Measurements from ENCODE around the gene TOP2A. TPM values are rescaled to one million over a fixed set of nuclear protein-coding genes. Genes with fewer than 3 reads are reported as not detected.

The TOP2A gene, protein sequence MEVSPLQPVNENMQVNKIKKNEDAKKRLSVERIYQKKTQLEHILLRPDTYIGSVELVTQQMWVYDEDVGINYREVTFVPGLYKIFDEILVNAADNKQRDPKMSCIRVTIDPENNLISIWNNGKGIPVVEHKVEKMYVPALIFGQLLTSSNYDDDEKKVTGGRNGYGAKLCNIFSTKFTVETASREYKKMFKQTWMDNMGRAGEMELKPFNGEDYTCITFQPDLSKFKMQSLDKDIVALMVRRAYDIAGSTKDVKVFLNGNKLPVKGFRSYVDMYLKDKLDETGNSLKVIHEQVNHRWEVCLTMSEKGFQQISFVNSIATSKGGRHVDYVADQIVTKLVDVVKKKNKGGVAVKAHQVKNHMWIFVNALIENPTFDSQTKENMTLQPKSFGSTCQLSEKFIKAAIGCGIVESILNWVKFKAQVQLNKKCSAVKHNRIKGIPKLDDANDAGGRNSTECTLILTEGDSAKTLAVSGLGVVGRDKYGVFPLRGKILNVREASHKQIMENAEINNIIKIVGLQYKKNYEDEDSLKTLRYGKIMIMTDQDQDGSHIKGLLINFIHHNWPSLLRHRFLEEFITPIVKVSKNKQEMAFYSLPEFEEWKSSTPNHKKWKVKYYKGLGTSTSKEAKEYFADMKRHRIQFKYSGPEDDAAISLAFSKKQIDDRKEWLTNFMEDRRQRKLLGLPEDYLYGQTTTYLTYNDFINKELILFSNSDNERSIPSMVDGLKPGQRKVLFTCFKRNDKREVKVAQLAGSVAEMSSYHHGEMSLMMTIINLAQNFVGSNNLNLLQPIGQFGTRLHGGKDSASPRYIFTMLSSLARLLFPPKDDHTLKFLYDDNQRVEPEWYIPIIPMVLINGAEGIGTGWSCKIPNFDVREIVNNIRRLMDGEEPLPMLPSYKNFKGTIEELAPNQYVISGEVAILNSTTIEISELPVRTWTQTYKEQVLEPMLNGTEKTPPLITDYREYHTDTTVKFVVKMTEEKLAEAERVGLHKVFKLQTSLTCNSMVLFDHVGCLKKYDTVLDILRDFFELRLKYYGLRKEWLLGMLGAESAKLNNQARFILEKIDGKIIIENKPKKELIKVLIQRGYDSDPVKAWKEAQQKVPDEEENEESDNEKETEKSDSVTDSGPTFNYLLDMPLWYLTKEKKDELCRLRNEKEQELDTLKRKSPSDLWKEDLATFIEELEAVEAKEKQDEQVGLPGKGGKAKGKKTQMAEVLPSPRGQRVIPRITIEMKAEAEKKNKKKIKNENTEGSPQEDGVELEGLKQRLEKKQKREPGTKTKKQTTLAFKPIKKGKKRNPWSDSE (N-terminal part only)
- 100 to 1,000 TPM; 163 to 174 (median 168) TPM for polyA plus RNA-seq (ENCODE audit: insufficient read length in 3 of 3)

DNA sequence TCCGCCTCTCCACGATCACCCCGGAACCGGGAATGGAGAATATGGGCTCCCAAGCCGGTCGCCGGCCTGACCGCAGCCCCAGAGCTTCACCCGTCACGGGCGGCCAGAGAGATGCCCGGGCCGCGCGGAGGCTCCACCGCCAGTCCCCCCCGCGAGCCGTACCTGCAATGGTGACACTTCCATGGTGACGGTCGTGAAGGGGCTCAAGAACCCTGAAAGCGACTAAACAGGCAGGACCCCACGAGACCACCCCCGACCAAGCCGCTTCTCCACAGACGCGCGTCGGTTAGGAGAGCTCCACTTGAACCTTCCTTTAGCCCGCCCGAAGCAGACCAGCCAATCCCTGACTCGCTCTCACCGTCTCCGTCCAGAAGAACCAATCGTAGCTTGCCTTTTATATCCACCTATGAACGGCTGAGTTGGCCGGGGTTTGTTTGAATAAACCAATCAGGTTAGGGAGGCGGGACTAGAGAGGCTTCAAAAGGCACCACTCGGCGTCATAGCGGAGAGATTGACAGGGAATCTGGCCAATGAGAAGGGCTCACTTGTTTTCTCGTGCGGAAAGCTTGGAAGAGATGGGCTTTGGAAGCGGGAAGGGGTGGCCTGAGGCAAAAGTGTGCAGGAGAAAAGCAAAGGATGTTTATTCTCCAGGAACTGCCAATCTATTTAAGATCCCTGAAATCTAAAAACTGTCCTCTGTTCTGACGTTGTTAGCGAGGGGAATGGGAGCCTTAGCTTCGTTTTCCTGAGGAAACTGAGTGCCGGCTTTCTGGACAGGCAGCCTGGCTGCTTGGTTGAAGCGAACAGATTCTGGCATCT is at the start of gene TOP2A:
TSS of gene TOP2A (minus strand) at position 288 of the 819 bp plus-strand sequence. CDS start at position 183, 105 bp downstream.
- DNase-seq (ENCODE audit: low read depth in 3 of 3, low spot score in 2 of 3) = peak; percentile 100

DNA sequence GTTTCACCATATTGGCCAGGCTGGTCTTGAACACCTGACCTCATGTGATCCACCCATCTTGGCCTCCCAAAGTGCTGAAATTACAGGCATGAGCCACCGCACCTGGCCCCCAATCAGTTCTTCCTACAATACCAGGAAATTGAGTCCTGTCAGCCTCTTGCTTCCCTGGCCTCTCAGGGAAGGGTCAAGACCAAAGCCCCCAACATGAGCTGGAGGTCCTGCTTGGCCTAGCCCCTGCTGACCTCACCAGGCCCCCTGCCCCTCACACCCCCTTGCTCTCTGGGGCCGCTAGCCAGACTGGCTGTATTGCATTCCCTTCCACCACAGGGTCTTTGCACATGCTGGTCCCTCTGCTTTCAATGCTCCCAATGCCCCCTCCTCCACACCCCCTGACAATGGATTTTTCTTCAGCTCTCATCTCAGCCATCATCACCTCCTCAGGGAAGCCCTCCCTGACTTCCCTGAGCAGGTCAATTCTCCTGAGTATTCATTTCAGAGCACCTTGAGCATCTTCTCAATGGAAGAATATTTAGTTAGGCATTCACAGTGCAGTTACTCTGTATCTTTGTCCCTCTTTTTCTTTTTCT is 49.7 kb upstream of the TOP2A start:
- DNase-seq (ENCODE audit: low read depth in 3 of 3, low spot score in 2 of 3) = no peak

DNA sequence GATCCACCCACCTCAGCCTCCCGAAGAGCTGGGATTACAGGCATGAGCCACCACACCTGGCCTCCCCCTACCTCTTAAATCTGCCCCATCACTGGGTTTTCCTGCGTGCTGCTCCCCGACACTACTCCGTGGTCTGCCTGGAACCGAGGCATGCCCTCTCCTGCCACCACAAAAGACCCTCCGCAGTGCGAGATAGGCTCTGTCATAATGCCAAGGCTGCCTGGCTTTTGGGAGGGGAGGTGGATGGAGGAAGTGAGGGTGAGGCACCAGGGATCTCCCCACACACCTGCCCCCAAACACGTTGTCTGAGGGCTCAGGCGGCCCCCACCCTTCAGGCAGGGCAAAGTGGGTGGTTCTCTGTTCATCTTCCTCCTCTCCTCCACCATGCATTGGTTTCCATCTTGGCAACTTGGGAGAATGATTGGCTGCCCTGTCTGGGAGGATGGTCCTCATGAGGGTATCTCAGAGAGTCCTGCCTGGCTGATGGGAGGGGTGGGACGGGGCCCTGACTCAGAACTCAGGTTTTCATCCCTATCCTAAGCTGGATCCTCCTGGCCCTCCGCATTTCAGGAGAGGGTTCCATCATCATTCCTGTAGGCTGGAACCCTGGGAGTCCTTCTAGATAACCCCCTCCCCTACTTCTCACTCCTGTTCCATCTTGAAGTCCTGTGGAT is 48.7 kb upstream of the TOP2A start:
- no peak for DNase-seq (ENCODE audit: low read depth in 3 of 3, low spot score in 2 of 3)

DNA sequence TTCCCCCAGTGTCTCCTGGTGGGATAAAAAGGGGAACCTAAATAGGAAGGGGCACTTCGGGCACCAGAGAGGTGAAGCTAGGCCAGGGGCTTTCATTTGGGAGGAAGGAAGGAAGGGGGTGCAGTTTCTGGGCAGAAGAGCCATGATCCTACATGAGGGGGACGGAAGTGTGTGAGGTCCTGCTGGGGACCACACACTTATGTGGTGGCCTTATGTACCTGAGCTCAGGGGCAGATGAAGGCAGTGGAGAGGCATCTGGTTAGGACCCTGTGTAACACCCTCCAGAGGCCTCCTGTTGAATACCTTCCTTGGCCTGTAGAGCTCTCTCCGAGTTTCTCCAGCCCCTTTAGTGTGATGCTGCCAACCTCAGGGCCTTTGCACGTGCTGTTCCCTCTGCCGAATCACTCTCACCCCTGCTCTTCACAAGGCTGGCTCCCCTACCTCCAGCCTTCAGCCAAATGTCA is 46.7 kb upstream of the TOP2A start:
- no peak for DNase-seq (ENCODE audit: low read depth in 3 of 3, low spot score in 2 of 3)

GRCh38 chr17:40463122-40463550 is 45.4 kb upstream of the TOP2A start:
- DNase-seq (ENCODE audit: low read depth in 3 of 3, low spot score in 2 of 3) = no peak

DNA sequence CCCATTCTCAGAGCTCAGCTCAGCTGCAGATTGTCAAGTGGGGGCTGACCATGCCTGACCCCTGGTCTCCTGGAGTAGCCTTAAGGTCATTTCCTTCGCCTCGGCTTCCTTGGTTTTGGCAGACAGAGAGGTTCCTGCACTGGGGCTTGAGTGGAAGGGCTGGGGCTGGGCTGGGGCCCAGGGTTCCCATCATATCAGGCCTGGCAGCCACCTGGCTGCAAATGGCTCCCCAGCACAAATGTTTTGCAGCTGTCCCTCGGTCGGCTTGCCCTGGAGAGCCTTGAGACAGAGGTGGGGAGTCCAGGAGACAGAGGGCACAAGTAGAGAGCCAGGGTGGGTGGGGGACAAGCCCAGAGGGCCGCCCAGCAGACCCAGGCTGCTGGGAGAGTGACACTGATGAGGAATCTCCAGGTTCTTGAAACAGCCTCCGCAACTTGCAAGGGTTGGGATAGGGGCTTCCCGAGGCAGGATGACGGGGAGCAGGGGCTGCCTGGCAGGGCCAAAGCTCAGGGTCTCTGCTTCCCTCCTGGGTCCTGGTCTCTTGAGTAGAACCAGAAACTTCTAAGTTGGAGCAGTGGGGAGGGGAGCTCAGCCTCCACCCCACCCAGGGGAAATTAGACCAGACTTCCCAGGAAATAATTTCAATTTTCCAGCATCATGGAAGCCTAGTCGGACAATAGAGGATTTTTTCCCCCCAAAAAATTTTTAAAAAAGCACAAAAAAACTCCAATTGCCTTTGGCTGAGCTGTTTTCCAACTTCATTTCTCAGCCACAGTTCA is 44.8 kb upstream of the TOP2A start:
- no peak for DNase-seq (ENCODE audit: low read depth in 3 of 3, low spot score in 2 of 3)

- no peak for DNase-seq (ENCODE audit: low read depth in 3 of 3, low spot score in 2 of 3)
Measured at GRCh38 chr17:40461732-40462342, 44.1 kb upstream of the TOP2A start.

- DNase-seq (ENCODE audit: low read depth in 3 of 3, low spot score in 2 of 3) = no peak
Measured at GRCh38 chr17:40460968-40461731, 43.5 kb upstream of the TOP2A start.

DNA sequence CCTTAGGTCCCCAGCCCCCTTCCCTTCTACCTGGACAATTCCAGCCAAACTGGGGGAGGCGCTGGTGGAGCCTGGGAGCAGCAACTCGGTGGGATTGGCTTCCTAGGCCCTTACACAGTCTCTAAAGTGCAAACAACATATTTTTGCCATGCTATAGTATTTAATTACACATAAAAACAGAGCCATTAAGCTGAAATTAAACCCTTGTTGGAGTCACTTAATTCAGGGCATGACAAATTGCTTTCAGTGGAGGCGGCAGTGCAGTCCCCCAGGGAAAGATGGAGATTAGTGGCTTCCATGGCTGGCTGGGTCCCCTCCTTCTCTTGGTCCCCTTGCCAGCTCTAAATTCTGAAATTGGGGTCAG is 42.9 kb upstream of the TOP2A start:
- DNase-seq (ENCODE audit: low read depth in 3 of 3, low spot score in 2 of 3) = no peak

- no peak for DNase-seq (ENCODE audit: low read depth in 3 of 3, low spot score in 2 of 3)
Measured at GRCh38 chr17:40459636-40460603, 42.2 kb upstream of the TOP2A start.

DNA sequence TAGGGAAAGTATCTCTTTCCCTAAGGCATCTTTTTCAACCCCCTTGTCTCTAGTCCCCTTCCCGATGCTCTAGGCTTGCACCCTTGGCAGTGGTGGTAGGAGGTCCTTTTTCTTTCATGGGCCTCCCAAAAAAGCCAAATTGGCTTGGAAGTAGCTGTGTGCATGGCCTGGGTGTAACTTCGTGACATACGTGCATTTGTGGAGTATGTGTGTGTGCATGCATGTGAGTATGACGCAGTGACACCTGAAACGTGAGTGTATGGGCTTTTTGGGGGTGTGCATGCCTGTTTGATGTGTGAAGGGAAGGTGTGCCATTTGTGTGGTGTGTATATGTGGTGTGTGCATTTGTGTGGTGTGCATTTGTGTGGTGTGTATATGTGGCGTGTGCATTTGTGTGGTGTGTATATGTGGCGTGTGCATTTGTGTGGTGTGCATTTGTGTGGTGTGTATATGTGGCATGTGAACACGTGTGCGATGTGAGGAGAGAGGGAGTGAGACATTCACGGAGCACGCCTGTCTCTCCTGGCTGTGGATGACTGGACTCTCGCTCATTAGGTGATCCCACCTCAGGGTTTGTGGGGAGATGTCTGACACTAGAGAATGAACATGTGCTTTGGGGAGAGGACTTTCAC is 41.3 kb upstream of the TOP2A start:
- DNase-seq (ENCODE audit: low read depth in 3 of 3, low spot score in 2 of 3) = no peak

DNA sequence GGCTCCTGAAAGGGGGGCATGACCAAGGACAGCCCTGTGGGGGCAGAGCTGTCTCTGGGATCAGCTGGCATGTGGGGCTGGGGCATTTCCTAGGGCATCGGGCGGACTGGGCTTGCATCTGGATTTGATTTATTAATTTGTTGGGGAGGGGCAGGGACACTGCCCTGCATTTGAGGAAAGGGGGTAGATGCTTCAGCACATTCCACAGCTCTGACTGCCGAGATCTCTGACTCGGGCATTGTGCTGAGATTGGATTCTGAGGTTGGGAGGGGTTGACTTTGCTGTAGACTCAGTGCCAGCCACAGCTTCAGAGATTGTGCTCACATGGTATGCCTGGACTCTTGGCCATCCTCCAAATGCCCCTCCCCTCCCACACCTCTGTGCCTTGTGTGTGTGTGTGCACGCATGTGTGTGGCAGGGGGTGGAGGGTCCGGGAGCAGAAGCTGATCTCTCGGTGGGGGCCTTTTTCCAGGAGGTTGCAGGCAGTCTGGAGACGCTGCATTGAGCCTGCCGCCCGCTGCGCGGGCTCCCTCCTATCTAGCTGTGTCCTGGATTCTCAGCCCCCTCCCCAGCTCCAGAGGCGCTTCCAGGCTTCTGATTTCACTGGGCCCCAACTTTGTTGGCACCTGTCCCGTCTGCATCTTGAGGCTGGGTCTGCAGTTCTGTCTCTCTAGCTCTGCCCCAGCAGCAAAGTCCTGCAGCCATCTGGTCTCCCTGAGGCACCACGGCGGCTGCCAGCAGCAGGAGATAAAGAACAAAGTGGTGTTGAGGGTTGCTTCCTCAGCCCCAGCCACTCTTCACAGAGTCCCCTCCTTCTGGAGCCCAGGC is 40.5 kb upstream of the TOP2A start:
- DNase-seq (ENCODE audit: low read depth in 3 of 3, low spot score in 2 of 3) = no peak

DNA sequence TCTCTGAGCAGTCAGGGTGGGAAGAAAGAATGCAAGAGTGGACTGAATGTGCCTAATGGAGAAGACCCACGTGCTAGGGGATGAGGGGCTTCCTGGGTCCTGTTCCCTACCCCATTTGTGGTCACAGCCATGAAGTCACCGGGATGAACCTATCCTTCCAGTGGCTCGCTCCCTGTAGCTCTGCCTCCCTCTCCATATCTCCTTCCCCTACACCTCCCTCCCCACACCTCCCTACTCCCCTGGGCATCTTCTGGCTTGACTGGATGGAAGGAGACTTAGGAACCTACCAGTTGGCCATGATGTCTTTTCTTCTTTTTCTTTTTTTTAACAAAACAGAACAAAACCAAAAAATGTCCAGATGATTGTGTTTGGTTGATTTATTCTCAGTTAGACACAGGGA is 39.7 kb upstream of the TOP2A start:
- DNase-seq (ENCODE audit: low read depth in 3 of 3, low spot score in 2 of 3) = no peak

GRCh38 chr17:40456396-40456951 is 38.8 kb upstream of the TOP2A start:
- no peak for DNase-seq (ENCODE audit: low read depth in 3 of 3, low spot score in 2 of 3)
